GM18505 (cell line): Measurements from ENCODE around the gene RBMS2.
A peak's percentile ranks its signal among the peaks of the same experiment; 100 is the strongest.
"Not testable (repeated sequence)": the region's sequence is repeated elsewhere in the genome, so short reads cannot be mapped to it uniquely, and the experiment has no call there.

ENCODE experiments used
- ATAC-seq: cut with Tn5 transposase; IDR thresholded peaks from one replicate; pipeline ENCODE4 v1.9.1; 2021; ENCODE audit not compliant: unreplicated experiment
- POLR2A ChIP-seq: IDR thresholded peaks from 4 replicates; pipeline ENCODE4 v1.6.1; 2011; ENCODE audit warnings: borderline replicate concordance; ENCODE audit not compliant: insufficient read depth, insufficient read length; ENCODE audit errors: extremely low read depth

RBMS2 gene

GRCh38 chr12:56521590-56522371 is at the start of gene RBMS2:
TSS of gene RBMS2 (plus strand) at chr12:56521820. CDS start at chr12:56522024, 204 bp downstream.
- no peak for TF ChIP-seq POLR2A
- peak; percentile 68 for ATAC-seq

- ATAC-seq, result no peak
These were observed 47.2 kb upstream of the RBMS2 start for GRCh38 chr12:56474389-56474788.

GRCh38 chr12:56476143-56476542 is 45.5 kb upstream of the RBMS2 start:
- no peak for TF ChIP-seq POLR2A
- no peak for ATAC-seq

More at GRCh38 chr12:56474389-56474788, 47.2 kb upstream of the RBMS2 start:
- no peak for TF ChIP-seq POLR2A

- TF ChIP-seq POLR2A, result no peak
- no peak for ATAC-seq
These were observed 44.6 kb upstream of the RBMS2 start for GRCh38 chr12:56476972-56477432.

- TF ChIP-seq POLR2A, result no peak
- ATAC-seq, result no peak
These were observed 43.9 kb upstream of the RBMS2 start for GRCh38 chr12:56477521-56478225.

GRCh38 chr12:56479625-56480024 is 42.0 kb upstream of the RBMS2 start:
- no peak for ATAC-seq
- no peak for TF ChIP-seq POLR2A

- no peak for ATAC-seq
- TF ChIP-seq POLR2A, result no peak
These were observed 37.1 kb upstream of the RBMS2 start for GRCh38 chr12:56484566-56484965.

- no peak for ATAC-seq
- no peak for TF ChIP-seq POLR2A
These were observed 34.9 kb upstream of the RBMS2 start for GRCh38 chr12:56486694-56487093.

- no peak for TF ChIP-seq POLR2A
- peak; percentile 14 for ATAC-seq
These were observed 34.1 kb upstream of the RBMS2 start for GRCh38 chr12:56487448-56488040.

GRCh38 chr12:56488041-56488955 is 33.3 kb upstream of the RBMS2 start, which contains the start of gene GLS2:
TSS of gene GLS2 (minus strand) at chr12:56488161. CDS start at chr12:56488118, 43 bp downstream.
- TF ChIP-seq POLR2A, result no peak
- peak; percentile 70 for ATAC-seq

GRCh38 chr12:56490360-56490759 is 31.3 kb upstream of the RBMS2 start:
- no peak for ATAC-seq
- TF ChIP-seq POLR2A, result no peak

- not testable (repeated sequence) for ATAC-seq
These were observed 28.1 kb upstream of the RBMS2 start for GRCh38 chr12:56493409-56494105.

- ATAC-seq, result not testable (repeated sequence)
These were observed 27.6 kb upstream of the RBMS2 start for GRCh38 chr12:56494106-56494415.

- ATAC-seq, result not testable (repeated sequence)
These were observed 27.1 kb upstream of the RBMS2 start for GRCh38 chr12:56494481-56494880.

- ATAC-seq, result not testable (repeated sequence)
These were observed 24.9 kb upstream of the RBMS2 start for GRCh38 chr12:56496704-56497103.

- ATAC-seq, result not testable (repeated sequence)
These were observed 23.3 kb upstream of the RBMS2 start for GRCh38 chr12:56498126-56498902.

GRCh38 chr12:56499452-56499851 is 22.2 kb upstream of the RBMS2 start:
- ATAC-seq, result not testable (repeated sequence)
